A549 (cell line): ENCODE results near the gene LRCH2.

Experiments
- BHLHE40 ChIP-seq: IDR thresholded peaks from 2 replicates; pipeline ENCODE4 v1.6.1; 2012; ENCODE audit warnings: low read depth, low read length, inconsistent platforms
- CEBPB ChIP-seq, 2 experiments: fragments of >200 bp in 1 of 2; sonication (Bioruptor Twin) in 1 of 2; formaldehyde crosslinking in 1 of 2; IDR thresholded peaks; 2 replicates each; pipeline ENCODE4 v1.6.1; 2012 to 2016
- CHD2 ChIP-seq: fragments of 150-350 bp; IDR thresholded peaks from 2 replicates; pipeline ENCODE4 v1.6.1; 2014; ENCODE audit warnings: low read length; ENCODE audit not compliant: partially characterized antibody
- CTCF ChIP-seq: fragments of >200 bp; sonication (Bioruptor Twin); formaldehyde crosslinking; IDR thresholded peaks from 3 replicates; pipeline ENCODE4 v1.5.1; 2016
- HMGXB4 ChIP-seq: fragments of 250-450 bp; sonication (Bioruptor Pico); IDR thresholded peaks from 2 replicates; pipeline ENCODE4 v1.5.0; 2021; ENCODE audit warnings: mild to moderate bottlenecking, moderate library complexity, borderline replicate concordance
- MAFK ChIP-seq: fragments of 450-650 bp; IDR thresholded peaks from 2 replicates; pipeline ENCODE4 v1.6.1; 2014; ENCODE audit not compliant: partially characterized antibody
- NPAS2 ChIP-seq: fragments of 250-450 bp; sonication (Bioruptor Pico); IDR thresholded peaks from 2 replicates; pipeline ENCODE4 v1.8.0; 2022; ENCODE audit warnings: mild to moderate bottlenecking, moderate library complexity, borderline replicate concordance
- PBX3 ChIP-seq: IDR thresholded peaks from 2 replicates; pipeline ENCODE4 v1.6.1; 2012
- POLR2A ChIP-seq: IDR thresholded peaks from 2 replicates; pipeline ENCODE4 v1.6.1; 2012; ENCODE audit warnings: mild to moderate bottlenecking, low read length
- TP53 ChIP-seq: fragments of 250-450 bp; sonication (Bioruptor Pico); IDR thresholded peaks from 2 replicates; pipeline ENCODE4 v1.5.0; 2021; ENCODE audit warnings: mild to moderate bottlenecking, moderate library complexity
- USF2 ChIP-seq: fragments of 450-650 bp; IDR thresholded peaks from 2 replicates; pipeline ENCODE4 v1.6.1; 2014; ENCODE audit warnings: antibody characterized with exemption

GRCh38 chrX:115236560-115236959, 2.7 kb upstream of the LRCH2 start:
- TF ChIP-seq CTCF (no peak), CEBPB (IDR thresholded peaks at IDR 0.05) (no peak), TP53 (no peak), POLR2A (no peak), USF2 (no peak), CHD2 (no peak), HMGXB4 (CRISPR knock-in tag) (no peak), MAFK (no peak), NPAS2 (CRISPR knock-in tag) (no peak), BHLHE40 (no peak), PBX3 (no peak)
